CD14-positive monocyte (primary cell): ENCODE data around the gene TTC4. TPM values are rescaled to one million over a fixed set of nuclear protein-coding genes. Genes with fewer than 3 reads are reported as not detected.
A peak's percentile ranks its signal among the peaks of the same experiment; 100 is the strongest.

Experiments
- DNase-seq, 3 donors: peaks; one replicate each; pipeline ENCODE4 v3.0.0-alpha.2; 2011 to 2022
- H2AFZ ChIP-seq: 2 replicates; pipeline ENCODE4 v1.6.0; 2012; ENCODE audit warnings: mild to moderate bottlenecking, low read depth, low read length, inconsistent platforms; ENCODE audit not compliant: insufficient read depth, poor library complexity, severe bottlenecking
- H3K27ac ChIP-seq, 2 donors: 1 replicate in 1 of 2; 2 replicates in 1 of 2; pipeline ENCODE4 v1.5.1; 2012 to 2013; ENCODE audit warnings: low read length in 2 of 2, control low read depth in 1 of 2, inconsistent platforms in 1 of 2, low read depth in 1 of 2, mild to moderate bottlenecking in 1 of 2
- H3K27me3 ChIP-seq, 2 donors: one replicate each; pipeline versions ENCODE4 v1.6.0 to v1.6.1; 2011 to 2013; ENCODE audit warnings: low read length in 2 of 2; ENCODE audit not compliant: control insufficient read depth in 2 of 2, insufficient read depth in 2 of 2
- H3K36me3 ChIP-seq, 2 donors: replicated peaks in 1 of 2; 1 replicate in 1 of 2; 2 replicates in 1 of 2; pipeline versions ENCODE4 v1.5.1 to v1.6.1; 2012 to 2013; ENCODE audit warnings: low read length in 2 of 2, control low read depth in 1 of 2, inconsistent platforms in 1 of 2, mild to moderate bottlenecking in 1 of 2; ENCODE audit not compliant: insufficient read depth in 2 of 2, control insufficient read depth in 1 of 2
- H3K4me1 ChIP-seq, 2 donors: 1 replicate in 1 of 2; 2 replicates in 1 of 2; pipeline versions ENCODE4 v1.5.1 to v1.6.1; 2012 to 2013; ENCODE audit warnings: low read length in 2 of 2, control low read depth in 1 of 2, inconsistent platforms in 1 of 2, mild to moderate bottlenecking in 1 of 2, moderate library complexity in 1 of 2; ENCODE audit not compliant: insufficient read depth in 2 of 2, control insufficient read depth in 1 of 2
- H3K4me2 ChIP-seq: replicated peaks from 2 replicates; pipeline ENCODE3; 2012; ENCODE audit warnings: low read length, moderate library complexity, mild to moderate bottlenecking; ENCODE audit not compliant: poor library complexity, severe bottlenecking; ENCODE audit errors: extremely low read depth
- H3K4me3 ChIP-seq, 3 experiments: fragments of 200-600 bp in 1 of 3; sonication (generic) in 1 of 3; replicated peaks in 1 of 3; 1 replicate in 2 of 3; 2 replicates in 1 of 3; pipeline ENCODE4 v1.5.1; 2011 to 2013; ENCODE audit warnings: low read length in 3 of 3, mild to moderate bottlenecking in 3 of 3, control low read depth in 2 of 3, low read depth in 2 of 3, inconsistent platforms in 1 of 3, moderate library complexity in 1 of 3
- H3K79me2 ChIP-seq: 2 replicates; pipeline ENCODE4 v1.6.0; 2012; ENCODE audit warnings: mild to moderate bottlenecking, control low read depth, inconsistent platforms, low read length, moderate library complexity; ENCODE audit not compliant: insufficient read depth
- H3K9ac ChIP-seq: 2 replicates; pipeline ENCODE4 v1.6.0; 2017; ENCODE audit warnings: low read length, mild to moderate bottlenecking; ENCODE audit not compliant: insufficient read depth, poor library complexity, severe bottlenecking
- H3K9me3 ChIP-seq, 2 donors: replicated peaks in 1 of 2; 1 replicate in 1 of 2; 2 replicates in 1 of 2; pipeline versions ENCODE4 v1.5.1 to v1.6.1; 2012 to 2013; ENCODE audit warnings: low read length in 2 of 2, control low read depth in 1 of 2; ENCODE audit not compliant: control insufficient read depth in 1 of 2, insufficient read depth in 1 of 2
- H4K20me1 ChIP-seq: 2 replicates; pipeline ENCODE4 v1.6.0; 2012; ENCODE audit warnings: mild to moderate bottlenecking, low read length, control low read depth, moderate library complexity; ENCODE audit not compliant: insufficient read depth
- H3K27ac Mint-ChIP-seq, 7 donors: one replicate each; pipeline ENCODE4 v1.8.0; 2020; ENCODE audit warnings: mild to moderate bottlenecking in 7 of 7, mixed read lengths in 7 of 7, moderate library complexity in 6 of 7, inconsistent platforms in 2 of 7
- H3K27me3 Mint-ChIP-seq, 3 donors: one replicate each; pipeline ENCODE4 v1.8.0; 2021 to 2022; ENCODE audit warnings: low read depth in 3 of 3, mild to moderate bottlenecking in 3 of 3, mixed read lengths in 3 of 3, moderate library complexity in 3 of 3, inconsistent platforms in 1 of 3
- H3K36me3 Mint-ChIP-seq, 2 donors: one replicate each; pipeline ENCODE4 v1.8.0; 2020; ENCODE audit warnings: mixed read lengths in 2 of 2, inconsistent platforms in 1 of 2, mild to moderate bottlenecking in 1 of 2
- H3K4me1 Mint-ChIP-seq: one replicate; pipeline ENCODE4 v1.8.0; 2020; ENCODE audit warnings: mild to moderate bottlenecking, mixed read lengths
- H3K4me3 Mint-ChIP-seq, 2 donors: one replicate each; pipeline ENCODE4 v1.8.0; 2020; ENCODE audit warnings: mild to moderate bottlenecking in 2 of 2, mixed read lengths in 2 of 2, moderate library complexity in 1 of 2
- H3K9me3 Mint-ChIP-seq, 7 donors: one replicate each; pipeline ENCODE4 v1.8.0; 2020 to 2022; ENCODE audit warnings: mixed read lengths in 7 of 7, mild to moderate bottlenecking in 6 of 7, moderate library complexity in 6 of 7, inconsistent platforms in 2 of 7
- WGBS: methylation state at CpG from one replicate; pipeline ENCODE4 v1.1.5; 2013; ENCODE audit warnings: missing lambda C conversion rate; ENCODE audit not compliant: insufficient coverage; 5-methylcytosine and 5-hydroxymethylcytosine counted together
- intact Hi-C, 2 donors: fragments of 100-400 bp; cut with micrococcal nuclease; formaldehyde crosslinking; loops; one replicate each; pipeline versions ENCODE4 v1.15.0 to v1.15.1; 2023
- polyA plus RNA-seq, 3 donors: library from polyadenylated mRNA; depleted of rRNA in 1 of 3; unstranded in 2 of 3; stranded (reverse) in 1 of 3; fragments of 300-500 nt in 2 of 3; fragments of >200 nt in 1 of 3; fragmentation: Illumina TruSeq in 2 of 3; gene quantifications; 1 replicate in 2 of 3; 2 replicates in 1 of 3; pipeline ENCODE4 v1.2.3, GENCODE V29; 2012 to 2021
- TF ChIP-seq, protein P1 (sequence below): fragments of 200-600 bp; IDR thresholded peaks from one replicate; pipeline ENCODE4 v1.8.0; 2022; ENCODE audit warnings: antibody characterized with exemption, mild to moderate bottlenecking

The TTC4 gene
- polyA plus RNA-seq, 3 donors, result 9.2 to 13.3 (median 12.4) TPM

DNA sequence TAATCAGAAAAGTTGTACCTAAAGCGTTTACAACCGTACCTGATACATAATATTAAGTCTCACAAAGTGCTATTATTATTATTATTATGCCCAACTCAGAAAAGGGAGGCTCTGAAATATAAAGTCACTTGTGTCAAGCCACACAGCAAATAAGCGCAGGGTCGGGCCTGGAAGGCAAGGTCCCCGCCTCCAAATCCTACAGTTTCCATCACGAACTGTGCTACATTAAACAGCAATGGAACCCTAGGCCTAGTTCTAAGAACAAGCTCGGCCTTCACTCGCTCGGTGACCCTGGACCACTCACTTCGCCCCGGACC, 48.1 kb downstream of the TTC4 start:
- intact Hi-C loops, result loop anchor here (2.0 to 10.0 kb wide), 6 partner anchors 46 to 819 kb away; partner anchors contain the start of genes SSBP3 (in 2 of the 2), TCEANC2 (in 2 of the 2), TMEM59 (in 2 of the 2) and IFT25 (in 1 of the 2)
- peak overlapping the region; percentile 90 to 96 for H3K4me3 Mint-ChIP-seq
- H3K4me2 ChIP-seq, result peak overlapping the region; percentile 96

DNA sequence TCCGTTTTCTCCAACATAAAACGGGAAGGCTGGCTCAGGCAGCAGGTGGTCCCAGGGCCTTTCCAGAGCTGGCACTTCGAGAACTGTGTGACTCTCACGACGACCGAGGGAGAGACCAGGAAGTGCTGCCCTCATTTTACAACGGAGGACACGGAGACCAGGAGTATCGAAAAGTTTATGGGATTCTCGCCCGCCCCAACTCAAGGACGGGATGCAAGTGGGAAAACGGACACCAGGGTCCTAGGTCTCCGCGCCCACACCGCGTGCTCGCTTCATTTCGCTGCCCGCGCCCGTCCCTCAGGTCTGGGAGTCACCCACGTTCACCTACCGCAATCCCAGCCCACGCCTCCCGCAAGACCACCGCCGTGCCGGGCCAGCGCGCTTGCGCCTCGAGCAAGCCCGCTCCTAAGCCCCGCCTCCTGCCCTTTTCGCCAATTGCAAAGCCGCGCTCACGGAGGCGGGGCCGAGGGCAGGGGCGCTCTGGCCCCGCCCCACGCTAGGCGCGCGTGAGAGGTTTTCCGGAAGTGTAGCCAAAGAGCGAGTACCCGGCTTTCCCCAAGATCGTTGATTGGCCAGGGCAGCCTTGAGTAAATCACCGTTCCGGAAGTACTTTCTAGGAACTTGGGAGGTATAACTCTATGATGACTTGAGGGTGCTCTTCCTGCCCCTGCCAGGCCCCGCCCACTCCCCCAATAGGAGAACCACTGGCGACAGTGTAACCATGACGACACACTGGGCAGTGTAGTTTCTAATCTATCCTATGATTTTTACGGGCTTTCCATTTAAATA, 48.7 kb downstream of the TTC4 start, which contains the start of gene PARS2:
PARS2 (minus strand) TSS at position 391 of the 789 bp plus-strand sequence. CDS start 5,362 bp downstream, outside the sequence.
- intact Hi-C loops, result loop anchor here (2.0 to 10.0 kb wide), 6 partner anchors 47 to 820 kb away; partner anchors contain the start of genes SSBP3 (in 2 of the 2), TCEANC2 (in 2 of the 2), TMEM59 (in 2 of the 2) and IFT25 (in 1 of the 2)
- Mint-ChIP-seq H3K9me3 (peaks cover 0 to 2% (median 0%) of the 10 kb centered on the region in 7 donors), H3K36me3 (no peaks in the 10 kb centered on the region), H3K4me3 (peak within 1 kb of the TSS; percentile 90 to 96), H3K27me3 (peaks cover 0 to 1% (median 0%) of the 10 kb centered on the region in 3 donors), H3K4me1 (peaks cover 19% of the 10 kb centered on the region), H3K27ac (peak within 1 kb of the TSS; percentile 80 to 94 (median 90))
- TF ChIP-seq, protein P1, sequence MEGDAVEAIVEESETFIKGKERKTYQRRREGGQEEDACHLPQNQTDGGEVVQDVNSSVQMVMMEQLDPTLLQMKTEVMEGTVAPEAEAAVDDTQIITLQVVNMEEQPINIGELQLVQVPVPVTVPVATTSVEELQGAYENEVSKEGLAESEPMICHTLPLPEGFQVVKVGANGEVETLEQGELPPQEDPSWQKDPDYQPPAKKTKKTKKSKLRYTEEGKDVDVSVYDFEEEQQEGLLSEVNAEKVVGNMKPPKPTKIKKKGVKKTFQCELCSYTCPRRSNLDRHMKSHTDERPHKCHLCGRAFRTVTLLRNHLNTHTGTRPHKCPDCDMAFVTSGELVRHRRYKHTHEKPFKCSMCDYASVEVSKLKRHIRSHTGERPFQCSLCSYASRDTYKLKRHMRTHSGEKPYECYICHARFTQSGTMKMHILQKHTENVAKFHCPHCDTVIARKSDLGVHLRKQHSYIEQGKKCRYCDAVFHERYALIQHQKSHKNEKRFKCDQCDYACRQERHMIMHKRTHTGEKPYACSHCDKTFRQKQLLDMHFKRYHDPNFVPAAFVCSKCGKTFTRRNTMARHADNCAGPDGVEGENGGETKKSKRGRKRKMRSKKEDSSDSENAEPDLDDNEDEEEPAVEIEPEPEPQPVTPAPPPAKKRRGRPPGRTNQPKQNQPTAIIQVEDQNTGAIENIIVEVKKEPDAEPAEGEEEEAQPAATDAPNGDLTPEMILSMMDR, result no peak
- no peaks in the 10 kb centered on the region for H3K36me3 ChIP-seq
- peak; percentile 99 for DNase-seq
- H3K9me3 ChIP-seq, result no peaks in the 10 kb centered on the region
- H3K79me2 ChIP-seq, result peaks cover 17% of the 10 kb centered on the region
- peak within 1 kb of the TSS; percentile 90 to 96 (median 91) for H3K4me3 ChIP-seq
- H3K27me3 ChIP-seq, result no peaks in the 10 kb centered on the region
- peak within 1 kb of the TSS; percentile 99 for H2AFZ ChIP-seq
- H3K4me2 ChIP-seq, result peak within 1 kb of the TSS; percentile 96
- WGBS, result under 1% methylated on average over 50 of the region's 57 CpGs
- H3K27ac ChIP-seq, result peak within 1 kb of the TSS in 1 of 2 donors; percentile 88
- peaks cover 10 to 17% of the 10 kb centered on the region in 2 donors for H3K4me1 ChIP-seq
- H3K9ac ChIP-seq, result peak within 1 kb of the TSS; percentile 79
- no peaks in the 10 kb centered on the region for H4K20me1 ChIP-seq

More for the DNA sequence above, 48.1 kb downstream of the TTC4 start:
- Mint-ChIP-seq H3K4me1 (peaks cover 19% of the 10 kb centered on the region), H3K27ac (peak overlapping the region in 6 of 7 donors; percentile 80 to 94 (median 88)), H3K27me3 (peaks cover 0 to 1% (median 0%) of the 10 kb centered on the region in 3 donors), H3K36me3 (peaks cover 5% of the 10 kb centered on the region in 2 donors), H3K9me3 (peaks cover 0 to 2% (median 0%) of the 10 kb centered on the region in 7 donors)
- Histone ChIP-seq H2AFZ (peak overlapping the region; percentile 99), H4K20me1 (no peaks in the 10 kb centered on the region), H3K36me3 (peaks cover under 1 to 6% of the 10 kb centered on the region in 2 donors), H3K4me1 (peaks cover 10 to 17% of the 10 kb centered on the region in 2 donors), H3K9ac (peak overlapping the region; percentile 79), H3K79me2 (peaks cover 17% of the 10 kb centered on the region), H3K27ac (peak overlapping the region in 1 of 2 donors; percentile 88), H3K9me3 (no peaks in the 10 kb centered on the region), H3K27me3 (no peaks in the 10 kb centered on the region), H3K4me3 (peak overlapping the region; percentile 90 to 96 (median 91))
- 1% methylated on average over 7 of the region's 11 CpGs for WGBS
- no peak for DNase-seq
- TF ChIP-seq, protein P1, result no peak
